PFSK-1 (cell line): ENCODE data around the gene CTIF.

Experiments
- REST ChIP-seq, 2 experiments: IDR thresholded peaks; 2 replicates each; pipeline versions ENCODE4 v1.6.1 to v1.8.0; 2011 to 2012; ENCODE audit warnings: low read depth in 2 of 2, low read length in 2 of 2, control low read depth in 1 of 2, inconsistent platforms in 1 of 2, mild to moderate bottlenecking in 1 of 2, moderate library complexity in 1 of 2; ENCODE audit not compliant: insufficient read depth in 1 of 2
- TAF1 ChIP-seq: IDR thresholded peaks from 2 replicates; pipeline ENCODE4 v1.6.1; 2012; ENCODE audit warnings: low read length, control low read depth, borderline replicate concordance; ENCODE audit not compliant: insufficient read depth

DNA sequence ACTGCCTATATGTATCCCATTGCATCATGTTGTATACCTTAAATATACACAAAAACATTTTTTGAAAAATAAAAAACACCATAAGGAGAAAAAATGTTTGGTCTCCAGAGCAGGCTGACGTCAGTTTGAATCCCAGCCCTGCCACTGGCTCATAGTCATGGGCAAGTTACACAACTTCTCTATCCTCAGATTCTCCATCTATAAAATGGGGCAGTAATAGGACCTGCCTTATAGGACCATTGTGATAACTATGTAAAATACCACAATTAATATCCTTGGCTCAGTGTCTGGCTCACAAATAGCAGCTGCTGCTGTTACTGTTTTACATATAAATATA lies 276.3 kb downstream of the CTIF start:
- TF ChIP-seq TAF1 (no peak), REST (IDR thresholded peaks at IDR 0.05; ENCODE audit: insufficient read depth in 1 of 2, low read depth in 2 of 2, low read length in 2 of 2) (no peak)
